GM12892 (cell line): Measurements from ENCODE around the gene GAB1.
A peak's percentile ranks its signal among the peaks of the same experiment; 100 is the strongest.

Source experiments
- DNase-seq: peaks from one replicate; pipeline ENCODE4 v3.0.0; 2011; ENCODE audit not compliant: insufficient read length
- FAIRE-seq: peaks from 2 replicates; lab custom pipeline; 2011; peaks lifted over from hg19 to GRCh38; lab: Jason Lieb, UNC
- POLR2A ChIP-seq: IDR thresholded peaks from 2 replicates; pipeline ENCODE4 v1.6.1; 2011; ENCODE audit warnings: low read depth, low read length, control low read depth
- POLR2AphosphoS5 ChIP-seq: IDR thresholded peaks from 2 replicates; pipeline ENCODE4 v1.6.1; 2011; ENCODE audit warnings: low read depth, low read length, control low read depth
- TAF1 ChIP-seq: IDR thresholded peaks from 2 replicates; pipeline ENCODE4 v1.6.1; 2011; ENCODE audit warnings: low read depth, mild to moderate bottlenecking, control low read depth, low read length, borderline replicate concordance

Gene GAB1

DNA sequence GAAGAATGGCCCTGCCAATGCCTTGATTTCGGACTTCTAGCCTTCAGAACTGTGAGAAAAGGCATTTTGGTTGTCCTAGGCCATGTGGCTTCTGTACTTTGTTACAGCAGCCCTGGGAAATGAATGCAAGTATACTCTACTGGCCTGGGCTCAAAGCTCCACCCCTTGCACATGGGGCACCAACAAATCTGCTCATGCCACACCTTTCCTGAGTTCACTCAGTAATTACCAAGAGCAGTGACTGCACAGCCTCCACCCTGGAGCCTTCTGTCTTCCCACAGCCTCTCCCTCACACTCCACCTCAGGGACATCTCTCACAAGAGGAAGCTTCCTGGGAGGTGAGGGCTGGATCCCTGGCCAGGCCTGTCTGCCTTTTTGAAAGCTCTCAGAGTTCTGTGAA is 29.1 kb upstream of the GAB1 start:
- DNase-seq (no peak), FAIRE-seq (no peak)
- TF ChIP-seq POLR2A (no peak), POLR2AphosphoS5 (no peak)

DNA sequence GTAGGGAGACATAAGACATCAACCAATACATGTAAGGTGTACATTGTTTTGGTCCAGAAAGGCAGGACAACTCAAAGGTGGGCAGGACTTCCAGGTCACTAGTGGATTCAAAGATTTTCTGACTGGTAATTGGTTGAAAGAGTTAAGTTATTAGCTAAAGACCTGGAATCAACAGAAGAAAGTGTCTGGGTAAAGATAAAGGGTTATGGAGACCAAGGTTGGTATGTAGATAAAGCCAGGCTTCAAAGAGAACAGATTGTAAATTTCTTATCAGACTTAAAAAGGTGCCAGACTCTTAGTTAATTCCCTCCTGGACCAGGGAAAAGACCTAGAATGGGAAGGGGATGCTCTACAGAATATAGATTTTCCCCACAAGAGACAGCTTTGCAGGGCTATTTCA is 28.3 kb upstream of the GAB1 start:
- FAIRE-seq (no peak), DNase-seq (no peak)
- no peak for TF ChIP-seq POLR2A
- TF ChIP-seq POLR2AphosphoS5, result no peak
- no peak for TF ChIP-seq TAF1

DNA sequence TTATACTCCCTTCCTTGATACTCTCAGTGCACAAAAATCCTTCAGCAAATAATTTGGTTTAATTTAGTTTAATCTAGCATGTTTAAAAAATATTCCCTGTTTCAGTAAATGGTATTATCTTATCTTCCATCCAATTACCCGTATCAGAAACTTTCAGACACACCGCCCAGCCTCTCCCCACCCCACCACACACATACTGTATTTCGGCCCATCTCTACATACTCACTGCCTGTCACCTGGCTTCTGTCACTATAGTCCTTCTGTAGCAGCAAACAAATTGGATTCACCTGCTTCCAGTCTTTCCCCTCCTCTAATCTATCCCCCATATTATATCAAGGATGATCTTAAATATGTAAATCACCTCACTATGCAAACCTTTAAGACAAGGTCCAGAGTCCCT is 24.8 kb upstream of the GAB1 start:
- TF ChIP-seq TAF1, result no peak
- TF ChIP-seq POLR2AphosphoS5, result no peak
- no peak for TF ChIP-seq POLR2A
- DNase-seq, result no peak
- no peak for FAIRE-seq

GRCh38 chr4:143313521-143313920 is 23.2 kb upstream of the GAB1 start:
- DNase-seq (no peak), FAIRE-seq (no peak)
- TF ChIP-seq POLR2A (no peak), TAF1 (no peak), POLR2AphosphoS5 (no peak)

GRCh38 chr4:143313996-143314395 is 22.7 kb upstream of the GAB1 start:
- FAIRE-seq (no peak), DNase-seq (no peak)
- TF ChIP-seq TAF1 (no peak), POLR2AphosphoS5 (no peak), POLR2A (no peak)

DNA sequence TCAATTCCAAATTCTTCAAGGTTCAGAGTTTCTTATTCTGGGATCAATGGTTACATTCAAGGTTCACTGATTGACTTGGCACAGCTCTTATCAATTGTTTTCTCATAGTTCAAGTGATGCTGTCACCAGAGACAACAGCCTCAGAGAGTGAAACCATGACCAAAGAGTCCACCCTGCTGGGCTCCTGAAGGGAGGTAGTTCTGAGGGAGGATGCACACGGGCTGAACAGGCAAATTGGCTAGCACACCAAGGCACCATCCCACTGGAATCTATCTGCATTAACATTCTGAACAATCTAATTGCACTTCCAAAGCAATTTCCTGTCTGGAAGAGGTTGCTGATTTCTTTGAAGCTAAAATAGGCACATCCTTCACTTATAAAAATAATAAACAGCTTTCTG is 16.6 kb upstream of the GAB1 start:
- TF ChIP-seq POLR2A, result no peak
- no peak for TF ChIP-seq TAF1
- no peak for DNase-seq
- no peak for FAIRE-seq

DNA sequence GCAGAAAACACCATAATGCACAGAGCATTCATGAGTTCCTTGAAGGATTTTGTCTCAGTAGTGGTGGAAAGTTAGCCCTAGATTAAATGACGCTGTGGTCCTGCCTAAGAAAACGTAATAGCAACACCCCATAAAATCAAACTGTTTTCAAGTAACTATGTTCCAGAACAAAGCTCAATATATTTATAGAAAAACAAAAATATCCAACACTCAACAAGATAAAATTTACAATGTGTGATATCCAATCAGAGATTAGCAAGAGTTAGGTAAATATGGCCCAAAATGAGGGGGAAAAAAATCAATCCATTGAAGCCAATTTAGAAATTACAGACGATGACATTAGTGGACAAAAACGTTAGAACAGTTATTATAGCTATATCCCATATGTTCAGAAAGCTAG is 9.9 kb upstream of the GAB1 start:
- no peak for TF ChIP-seq POLR2AphosphoS5
- no peak for TF ChIP-seq POLR2A
- TF ChIP-seq TAF1, result no peak
- no peak for FAIRE-seq
- DNase-seq, result no peak

DNA sequence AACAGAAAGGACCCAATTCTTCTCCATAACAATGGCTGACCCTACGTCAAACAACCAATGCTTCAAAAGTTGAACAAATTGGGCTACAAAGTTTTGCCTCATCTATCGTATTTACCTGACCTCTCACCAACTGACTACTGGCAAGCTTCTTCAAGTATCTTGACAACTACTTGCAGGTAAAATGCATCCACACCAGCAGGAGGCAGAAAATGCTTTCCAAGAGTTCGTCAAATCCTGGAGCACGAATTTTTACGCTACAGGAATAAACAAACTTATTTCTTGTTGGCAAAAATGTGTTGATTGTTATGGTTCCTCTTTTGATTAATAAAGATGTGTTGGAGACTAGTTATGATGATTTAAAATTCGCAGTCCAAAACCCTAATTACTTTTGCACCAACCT is 6.7 kb upstream of the GAB1 start:
- no peak for DNase-seq
- FAIRE-seq, result no peak
- no peak for TF ChIP-seq POLR2A
- TF ChIP-seq POLR2AphosphoS5, result no peak
- TF ChIP-seq TAF1, result no peak

DNA sequence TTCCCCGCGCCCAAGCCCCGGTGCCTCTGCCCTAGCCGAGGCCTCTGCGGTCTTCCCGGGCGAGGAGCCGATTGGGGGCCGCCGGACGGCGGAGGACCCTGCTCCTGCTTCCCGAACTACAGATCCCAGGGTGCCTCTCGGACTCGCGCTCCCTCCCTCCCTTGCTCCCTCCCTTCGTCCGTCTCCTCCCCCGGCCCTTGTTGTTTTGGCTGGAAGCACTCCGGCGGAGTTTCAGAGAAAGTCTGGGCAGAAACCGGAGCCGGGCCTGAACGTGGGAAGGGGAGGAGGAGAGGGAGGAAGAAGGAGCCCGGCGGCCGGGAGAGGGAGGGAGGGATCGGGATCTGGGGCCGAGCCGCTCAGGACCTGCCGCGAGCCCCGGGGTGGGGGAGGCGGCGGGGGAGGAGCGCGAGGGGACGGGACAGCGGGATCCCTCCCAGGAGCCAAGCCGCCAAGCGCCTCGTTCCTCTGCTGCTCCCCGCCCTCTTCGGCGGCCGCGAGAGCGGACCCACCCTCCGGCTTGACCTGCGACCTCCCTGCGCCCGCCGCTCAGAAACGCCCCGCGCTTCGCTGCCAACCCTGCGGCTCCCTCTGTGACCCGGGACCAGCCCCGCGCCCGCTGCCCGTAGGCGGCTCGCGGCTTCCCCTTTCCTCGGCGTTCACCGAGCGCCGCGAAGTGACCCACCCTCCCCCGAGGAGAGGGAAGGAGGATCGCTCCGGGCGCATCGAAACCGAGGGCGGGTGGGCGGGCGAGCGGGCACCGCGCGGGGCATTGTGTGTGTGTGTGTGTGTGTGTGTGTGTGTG is 496 bp upstream of the GAB1 start:
- DNase-seq, result peak; percentile 35
- FAIRE-seq, result peak; percentile 86
- TF ChIP-seq POLR2A (no peak), TAF1 (no peak), POLR2AphosphoS5 (no peak)

GRCh38 chr4:143337600-143338287 is 1.1 kb downstream of the GAB1 start:
- FAIRE-seq (peak; percentile 33), DNase-seq (no peak)
- no peak for TF ChIP-seq POLR2A
- no peak for TF ChIP-seq TAF1
- no peak for TF ChIP-seq POLR2AphosphoS5

- no peak for FAIRE-seq
- DNase-seq, result no peak
- TF ChIP-seq TAF1 (no peak), POLR2A (no peak), POLR2AphosphoS5 (no peak)
Observed at GRCh38 chr4:143338313-143338712, 1.6 kb downstream of the GAB1 start.

DNA sequence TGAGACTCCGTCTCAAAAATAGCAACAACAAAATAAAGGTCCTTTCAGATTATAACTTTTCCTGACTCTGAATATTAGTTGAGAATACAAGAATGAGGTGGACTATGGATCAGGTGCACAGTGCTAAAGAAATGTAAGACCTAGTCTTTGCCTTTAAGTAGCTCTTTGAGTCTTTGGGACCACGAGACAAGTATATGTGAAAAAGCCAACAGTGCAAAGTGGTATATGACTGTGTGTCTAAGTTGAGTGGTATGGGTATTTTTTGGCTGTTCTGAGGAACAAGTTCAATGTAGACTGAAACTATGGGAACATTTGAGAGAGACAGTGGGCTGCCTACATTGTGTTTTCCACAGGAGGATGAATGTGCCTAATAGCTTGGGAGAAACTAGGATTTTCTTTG is 2.8 kb downstream of the GAB1 start:
- no peak for FAIRE-seq

GRCh38 chr4:143341186-143341755 is 4.6 kb downstream of the GAB1 start:
- FAIRE-seq (no peak), DNase-seq (no peak)
- TF ChIP-seq POLR2A (no peak), TAF1 (no peak), POLR2AphosphoS5 (no peak)

More for the DNA sequence above, 2.8 kb downstream of the GAB1 start:
- DNase-seq, result no peak
- TF ChIP-seq POLR2A (no peak), TAF1 (no peak), POLR2AphosphoS5 (no peak)
